HEK293 (cell line): Measurements from ENCODE around the gene DDO.

Experiments
- BCL11A ChIP-seq: fragments of 450-650 bp; formaldehyde crosslinking; IDR thresholded peaks from 2 replicates; pipeline ENCODE4 v1.5.1; 2016; ENCODE audit warnings: low read depth, missing biosample characterization, missing genetic modification characterization
- CTCF ChIP-seq: fragments of 450-650 bp; formaldehyde crosslinking; IDR thresholded peaks from 2 replicates; pipeline ENCODE4 v1.5.1; 2016; ENCODE audit warnings: missing biosample characterization, missing genetic modification characterization
- RBAK ChIP-seq: fragments of 450-650 bp; formaldehyde crosslinking; IDR thresholded peaks from 2 replicates; pipeline ENCODE4 v1.5.1; 2016; ENCODE audit warnings: missing biosample characterization, missing genetic modification characterization
- SETDB1 ChIP-seq: IDR thresholded peaks from one replicate; pipeline ENCODE4 v1.6.1; 2017; ENCODE audit warnings: mild to moderate bottlenecking, low read length, moderate library complexity, mixed read lengths; ENCODE audit not compliant: insufficient read length
- ZNF114 ChIP-seq: fragments of 450-650 bp; formaldehyde crosslinking; IDR thresholded peaks from 2 replicates; pipeline ENCODE4 v1.5.0; 2017; ENCODE audit warnings: missing biosample characterization, missing genetic modification characterization
- ZNF211 ChIP-seq: fragments of 450-650 bp; formaldehyde crosslinking; IDR thresholded peaks from 2 replicates; pipeline ENCODE4 v1.5.1; 2016; ENCODE audit warnings: low read depth, missing biosample characterization, missing genetic modification characterization
- ZNF24 ChIP-seq: fragments of 450-650 bp; formaldehyde crosslinking; IDR thresholded peaks from 2 replicates; pipeline ENCODE4 v1.5.1; 2016; ENCODE audit warnings: missing biosample characterization, missing genetic modification characterization
- ZNF423 ChIP-seq: fragments of 450-650 bp; formaldehyde crosslinking; IDR thresholded peaks from 2 replicates; pipeline ENCODE4 v1.5.1; 2016; ENCODE audit warnings: missing biosample characterization, missing genetic modification characterization
- ZNF514 ChIP-seq: fragments of 450-650 bp; formaldehyde crosslinking; IDR thresholded peaks from 2 replicates; pipeline ENCODE4 v1.5.1; 2016; ENCODE audit warnings: missing biosample characterization, missing genetic modification characterization
- ZNF658 ChIP-seq: fragments of 450-650 bp; formaldehyde crosslinking; IDR thresholded peaks from 2 replicates; pipeline ENCODE4; 2016; ENCODE audit warnings: missing biosample characterization, missing genetic modification characterization
- ZNF837 ChIP-seq: fragments of 450-650 bp; formaldehyde crosslinking; IDR thresholded peaks from 2 replicates; pipeline ENCODE4 v1.5.1; 2016; ENCODE audit warnings: missing biosample characterization, missing genetic modification characterization

- TF ChIP-seq ZNF211 (tag by site-specific recombination) (no peak), CTCF (tag by site-specific recombination) (no peak), ZNF114 (no peak), ZNF24 (tag by site-specific recombination) (no peak), RBAK (tag by site-specific recombination) (no peak), BCL11A (tag by site-specific recombination) (no peak), ZNF658 (tag by site-specific recombination) (no peak), ZNF837 (no peak), ZNF514 (tag by site-specific recombination) (no peak), ZNF423 (tag by site-specific recombination) (no peak), SETDB1 (no peak)
Measured at GRCh38 chr6:110356778-110357177, 58.6 kb downstream of the DDO start.
